ENCODE measurements around the gene CCL19. TPM values are rescaled to one million over a fixed set of nuclear protein-coding genes. Genes with fewer than 3 reads are reported as not detected.

The CCL19 gene
- total RNA-seq, 4 donors from 2014 or later: 0.57 to 0.71 TPM; not detected in 2

- H3K4me3 ChIP-seq: no peak overlapping the region
- peak overlapping the region; percentile 80 to 83 (median 82) for H3K27ac ChIP-seq (replicated peaks in 1 of 4)
- TF ChIP-seq CTCF (IDR thresholded peaks at IDR 0.05) (no peak), POLR2AphosphoS5 (IDR thresholded peaks at IDR 0.05) (no peak), EP300 (IDR thresholded peaks at IDR 0.05) (no peak), POLR2A (IDR thresholded peaks at IDR 0.05; ENCODE audit: low read depth) (no peak)
- intact Hi-C loops (cut with DNase I): loop anchor here (10.0 kb wide), 1 partner anchor 56 kb away; no protein-coding TSS in a partner anchor
- peaks cover 10 to 20% (median 16%) of the 10 kb centered on the region in 4 donors for H3K36me3 ChIP-seq
- H3K9me3 ChIP-seq: no peaks in the 10 kb centered on the region
- no peak for DNase-seq (ENCODE audit: extremely low spot score)
- 47% methylated on average over 5 of the region's 5 CpGs for WGBS
- H3K4me1 ChIP-seq: peaks cover 66 to 82% (median 79%) of the 10 kb centered on the region in 4 donors
- H3K27me3 ChIP-seq: no peaks in the 10 kb centered on the region
Observed at GRCh38 chr9:34650816-34651215, 40.3 kb downstream of the CCL19 start.

GRCh38 chr9:34648673-34649072, 42.4 kb downstream of the CCL19 start:
- H3K4me1 ChIP-seq: peaks cover 47 to 63% (median 58%) of the 10 kb centered on the region in 4 donors

GRCh38 chr9:34647651-34648050, 43.4 kb downstream of the CCL19 start:
- Histone ChIP-seq H3K27ac (replicated peaks in 1 of 4) (peak overlapping the region; percentile 86 to 90 (median 88)), H3K4me3 (peak overlapping the region; percentile 64 to 94 (median 74)), H3K27me3 (no peaks in the 10 kb centered on the region), H3K36me3 (peaks cover 10 to 20% (median 16%) of the 10 kb centered on the region in 4 donors), H3K4me1 (peaks cover 37 to 53% (median 48%) of the 10 kb centered on the region in 4 donors), H3K9me3 (no peaks in the 10 kb centered on the region)
- DNase-seq (ENCODE audit: extremely low spot score): no peak
- 74% methylated on average over 10 of the region's 10 CpGs for WGBS
- intact Hi-C loops (cut with DNase I): no loop called here
- no peak for TF ChIP-seq EP300 (IDR thresholded peaks at IDR 0.05)
- TF ChIP-seq POLR2A (IDR thresholded peaks at IDR 0.05; ENCODE audit: low read depth): no peak
- TF ChIP-seq CTCF (IDR thresholded peaks at IDR 0.05): no peak
- TF ChIP-seq POLR2AphosphoS5 (IDR thresholded peaks at IDR 0.05): no peak

More at GRCh38 chr9:34648673-34649072, 42.4 kb downstream of the CCL19 start:
- no peak overlapping the region for H3K4me3 ChIP-seq
- H3K27me3 ChIP-seq: no peaks in the 10 kb centered on the region
- peaks cover 10 to 20% (median 16%) of the 10 kb centered on the region in 4 donors for H3K36me3 ChIP-seq
- no peaks in the 10 kb centered on the region for H3K9me3 ChIP-seq
- intact Hi-C loops (cut with DNase I): no loop called here
- 90% methylated on average over 2 of the region's 8 CpGs for WGBS
- TF ChIP-seq EP300 (IDR thresholded peaks at IDR 0.05) (no peak), POLR2A (IDR thresholded peaks at IDR 0.05; ENCODE audit: low read depth) (no peak), POLR2AphosphoS5 (IDR thresholded peaks at IDR 0.05) (no peak), CTCF (IDR thresholded peaks at IDR 0.05) (no peak)
- peak overlapping the region in 2 of 4 donors; percentile 18 to 87 for H3K27ac ChIP-seq (replicated peaks in 1 of 4)
- no peak for DNase-seq (ENCODE audit: extremely low spot score)

- no peaks in the 10 kb centered on the region for H3K27me3 ChIP-seq
- H3K4me1 ChIP-seq: peaks cover 31 to 47% (median 42%) of the 10 kb centered on the region in 4 donors
- H3K36me3 ChIP-seq: peaks cover 10 to 20% (median 16%) of the 10 kb centered on the region in 4 donors
- no peak for TF ChIP-seq EP300 (IDR thresholded peaks at IDR 0.05)
- no peak for TF ChIP-seq POLR2AphosphoS5 (IDR thresholded peaks at IDR 0.05)
- TF ChIP-seq POLR2A (IDR thresholded peaks at IDR 0.05; ENCODE audit: low read depth): no peak
- no peak for TF ChIP-seq CTCF (IDR thresholded peaks at IDR 0.05)
- H3K4me3 ChIP-seq: peak overlapping the region; percentile 64 to 94 (median 74)
- WGBS: 6% methylated on average over 8 of the region's 8 CpGs
- DNase-seq (ENCODE audit: extremely low spot score): no peak
- H3K9me3 ChIP-seq: no peaks in the 10 kb centered on the region
- intact Hi-C loops (cut with DNase I): no loop called here
- H3K27ac ChIP-seq (replicated peaks in 1 of 4): peak overlapping the region; percentile 86 to 90 (median 88)
Observed at GRCh38 chr9:34647084-34647403, 44.0 kb downstream of the CCL19 start.

Measured in esophagus muscularis mucosa (tissue), 4 donors.